CD14-positive monocyte (primary cell): ENCODE measurements around the gene PPP2R2D. TPM values are rescaled to one million over a fixed set of nuclear protein-coding genes. Genes with fewer than 3 reads are reported as not detected.

Experiments
- DNase-seq, 3 donors: peaks; one replicate each; pipeline ENCODE4 v3.0.0-alpha.2; 2011 to 2022
- H2AFZ ChIP-seq: 2 replicates; pipeline ENCODE4 v1.6.0; 2012; ENCODE audit warnings: mild to moderate bottlenecking, low read depth, low read length, inconsistent platforms; ENCODE audit not compliant: insufficient read depth, poor library complexity, severe bottlenecking
- H3K27ac ChIP-seq, 2 donors: 1 replicate in 1 of 2; 2 replicates in 1 of 2; pipeline ENCODE4 v1.5.1; 2012 to 2013; ENCODE audit warnings: low read length in 2 of 2, control low read depth in 1 of 2, inconsistent platforms in 1 of 2, low read depth in 1 of 2, mild to moderate bottlenecking in 1 of 2
- H3K27me3 ChIP-seq, 2 donors: one replicate each; pipeline versions ENCODE4 v1.6.0 to v1.6.1; 2011 to 2013; ENCODE audit warnings: low read length in 2 of 2; ENCODE audit not compliant: control insufficient read depth in 2 of 2, insufficient read depth in 2 of 2
- H3K36me3 ChIP-seq, 2 donors: replicated peaks in 1 of 2; 1 replicate in 1 of 2; 2 replicates in 1 of 2; pipeline versions ENCODE4 v1.5.1 to v1.6.1; 2012 to 2013; ENCODE audit warnings: low read length in 2 of 2, control low read depth in 1 of 2, inconsistent platforms in 1 of 2, mild to moderate bottlenecking in 1 of 2; ENCODE audit not compliant: insufficient read depth in 2 of 2, control insufficient read depth in 1 of 2
- H3K4me1 ChIP-seq, 2 donors: 1 replicate in 1 of 2; 2 replicates in 1 of 2; pipeline versions ENCODE4 v1.5.1 to v1.6.1; 2012 to 2013; ENCODE audit warnings: low read length in 2 of 2, control low read depth in 1 of 2, inconsistent platforms in 1 of 2, mild to moderate bottlenecking in 1 of 2, moderate library complexity in 1 of 2; ENCODE audit not compliant: insufficient read depth in 2 of 2, control insufficient read depth in 1 of 2
- H3K4me2 ChIP-seq: replicated peaks from 2 replicates; pipeline ENCODE3; 2012; ENCODE audit warnings: low read length, moderate library complexity, mild to moderate bottlenecking; ENCODE audit not compliant: poor library complexity, severe bottlenecking; ENCODE audit errors: extremely low read depth
- H3K4me3 ChIP-seq, 3 experiments: fragments of 200-600 bp in 1 of 3; sonication (generic) in 1 of 3; replicated peaks in 1 of 3; 1 replicate in 2 of 3; 2 replicates in 1 of 3; pipeline ENCODE4 v1.5.1; 2011 to 2013; ENCODE audit warnings: low read length in 3 of 3, mild to moderate bottlenecking in 3 of 3, control low read depth in 2 of 3, low read depth in 2 of 3, inconsistent platforms in 1 of 3, moderate library complexity in 1 of 3
- H3K79me2 ChIP-seq: 2 replicates; pipeline ENCODE4 v1.6.0; 2012; ENCODE audit warnings: mild to moderate bottlenecking, control low read depth, inconsistent platforms, low read length, moderate library complexity; ENCODE audit not compliant: insufficient read depth
- H3K9ac ChIP-seq: 2 replicates; pipeline ENCODE4 v1.6.0; 2017; ENCODE audit warnings: low read length, mild to moderate bottlenecking; ENCODE audit not compliant: insufficient read depth, poor library complexity, severe bottlenecking
- H3K9me3 ChIP-seq, 2 donors: replicated peaks in 1 of 2; 1 replicate in 1 of 2; 2 replicates in 1 of 2; pipeline versions ENCODE4 v1.5.1 to v1.6.1; 2012 to 2013; ENCODE audit warnings: low read length in 2 of 2, control low read depth in 1 of 2; ENCODE audit not compliant: control insufficient read depth in 1 of 2, insufficient read depth in 1 of 2
- H4K20me1 ChIP-seq: 2 replicates; pipeline ENCODE4 v1.6.0; 2012; ENCODE audit warnings: mild to moderate bottlenecking, low read length, control low read depth, moderate library complexity; ENCODE audit not compliant: insufficient read depth
- H3K27ac Mint-ChIP-seq, 7 donors: one replicate each; pipeline ENCODE4 v1.8.0; 2020; ENCODE audit warnings: mild to moderate bottlenecking in 7 of 7, mixed read lengths in 7 of 7, moderate library complexity in 6 of 7, inconsistent platforms in 2 of 7
- H3K27me3 Mint-ChIP-seq, 3 donors: one replicate each; pipeline ENCODE4 v1.8.0; 2021 to 2022; ENCODE audit warnings: low read depth in 3 of 3, mild to moderate bottlenecking in 3 of 3, mixed read lengths in 3 of 3, moderate library complexity in 3 of 3, inconsistent platforms in 1 of 3
- H3K36me3 Mint-ChIP-seq, 2 donors: one replicate each; pipeline ENCODE4 v1.8.0; 2020; ENCODE audit warnings: mixed read lengths in 2 of 2, inconsistent platforms in 1 of 2, mild to moderate bottlenecking in 1 of 2
- H3K4me1 Mint-ChIP-seq: one replicate; pipeline ENCODE4 v1.8.0; 2020; ENCODE audit warnings: mild to moderate bottlenecking, mixed read lengths
- H3K4me3 Mint-ChIP-seq, 2 donors: one replicate each; pipeline ENCODE4 v1.8.0; 2020; ENCODE audit warnings: mild to moderate bottlenecking in 2 of 2, mixed read lengths in 2 of 2, moderate library complexity in 1 of 2
- H3K9me3 Mint-ChIP-seq, 7 donors: one replicate each; pipeline ENCODE4 v1.8.0; 2020 to 2022; ENCODE audit warnings: mixed read lengths in 7 of 7, mild to moderate bottlenecking in 6 of 7, moderate library complexity in 6 of 7, inconsistent platforms in 2 of 7
- CTCF ChIP-seq: fragments of 200-600 bp; IDR thresholded peaks from one replicate; pipeline ENCODE4 v1.8.0; 2022; ENCODE audit warnings: antibody characterized with exemption, mild to moderate bottlenecking
- WGBS: methylation state at CpG from one replicate; pipeline ENCODE4 v1.1.5; 2013; ENCODE audit warnings: missing lambda C conversion rate; ENCODE audit not compliant: insufficient coverage; 5-methylcytosine and 5-hydroxymethylcytosine counted together
- intact Hi-C, 2 donors: fragments of 100-400 bp; cut with micrococcal nuclease; formaldehyde crosslinking; loops; one replicate each; pipeline versions ENCODE4 v1.15.0 to v1.15.1; 2023
- polyA plus RNA-seq, 3 donors: library from polyadenylated mRNA; depleted of rRNA in 1 of 3; unstranded in 2 of 3; stranded (reverse) in 1 of 3; fragments of 300-500 nt in 2 of 3; fragments of >200 nt in 1 of 3; fragmentation: Illumina TruSeq in 2 of 3; gene quantifications; 1 replicate in 2 of 3; 2 replicates in 1 of 3; pipeline ENCODE4 v1.2.3, GENCODE V29; 2012 to 2021

The PPP2R2D gene
- polyA plus RNA-seq, 3 donors: 12.8 to 23.5 (median 12.9) TPM

DNA sequence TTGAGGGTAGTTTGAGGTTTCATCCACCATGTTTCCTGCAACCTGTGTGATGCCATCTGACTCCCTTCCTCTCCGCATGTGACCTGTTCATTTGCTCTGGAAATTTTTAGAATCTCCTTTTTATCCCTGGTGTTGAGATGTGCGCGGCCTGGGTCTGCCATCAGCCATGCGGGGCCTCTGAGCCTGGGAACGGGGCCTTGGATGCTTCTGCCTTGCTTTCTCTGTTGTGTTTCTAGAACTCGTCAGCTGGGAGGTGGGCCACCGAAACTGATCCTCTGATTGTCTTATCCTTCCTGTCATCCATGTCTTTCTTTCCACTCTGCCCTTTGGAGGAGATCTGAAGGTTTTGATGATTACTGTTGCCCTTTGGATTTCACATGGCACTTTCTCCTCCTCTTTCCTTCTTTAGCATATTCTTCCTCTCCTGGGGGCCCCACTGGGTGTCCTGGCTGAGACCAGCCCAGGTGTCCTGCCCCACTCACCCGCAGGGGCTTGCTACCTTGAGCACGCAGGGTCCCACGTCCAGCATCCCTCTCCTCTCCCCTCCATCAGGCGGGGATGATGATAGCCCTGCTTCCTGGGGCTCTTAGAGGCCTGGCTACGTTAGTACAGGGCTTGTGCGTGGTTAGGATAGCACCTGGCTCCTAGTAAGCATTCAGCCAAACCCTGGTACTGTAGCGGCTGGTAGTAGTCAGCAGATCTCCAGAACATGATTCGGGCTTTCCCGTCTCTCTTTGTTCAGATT is 29.9 kb downstream of the PPP2R2D start:
- no peak for DNase-seq
- peaks cover 5 to 9% of the 10 kb centered on the region in 2 donors for H3K4me1 ChIP-seq

GRCh38 chr10:131931981-131932380 is 31.2 kb downstream of the PPP2R2D start:
- 95% methylated on average over 7 of the region's 13 CpGs for WGBS
- Mint-ChIP-seq H3K27ac (no peak overlapping the region), H3K27me3 (no peaks in the 10 kb centered on the region)

More for the DNA sequence above, 29.9 kb downstream of the PPP2R2D start:
- Histone ChIP-seq H3K27me3 (no peaks in the 10 kb centered on the region), H2AFZ (no peak overlapping the region), H3K4me3 (no peak overlapping the region), H3K36me3 (peaks cover 15 to 40% of the 10 kb centered on the region in 2 donors), H3K9ac (no peak overlapping the region), H3K9me3 (peaks cover 0 to 2% of the 10 kb centered on the region in 2 donors), H3K4me2 (no peak overlapping the region), H4K20me1 (peaks cover 98% of the 10 kb centered on the region), H3K79me2 (peaks cover 92% of the 10 kb centered on the region), H3K27ac (no peak overlapping the region)
- peaks cover 35 to 47% of the 10 kb centered on the region in 2 donors for H3K36me3 Mint-ChIP-seq
- no peaks in the 10 kb centered on the region for H3K27me3 Mint-ChIP-seq
- 98% methylated on average over 13 of the region's 16 CpGs for WGBS
- intact Hi-C loops: no loop called here
- TF ChIP-seq CTCF: no peak
- H3K4me3 Mint-ChIP-seq: no peak overlapping the region
- peaks cover 26% of the 10 kb centered on the region for H3K4me1 Mint-ChIP-seq
- H3K27ac Mint-ChIP-seq: peak overlapping the region in 3 of 7 donors; percentile 21 to 49 (median 35)
- H3K9me3 Mint-ChIP-seq: peaks cover 0 to 2% (median 0%) of the 10 kb centered on the region in 7 donors

More at GRCh38 chr10:131931981-131932380, 31.2 kb downstream of the PPP2R2D start:
- H4K20me1 ChIP-seq: peaks cover 98% of the 10 kb centered on the region
- H3K4me1 ChIP-seq: peaks cover 5 to 9% of the 10 kb centered on the region in 2 donors
- H3K9ac ChIP-seq: no peak overlapping the region
- intact Hi-C loops: no loop called here
- H2AFZ ChIP-seq: no peak overlapping the region
- H3K9me3 Mint-ChIP-seq: no peaks in the 10 kb centered on the region
- no peak for DNase-seq
- no peak overlapping the region for H3K4me3 Mint-ChIP-seq
- TF ChIP-seq CTCF: no peak
- H3K36me3 Mint-ChIP-seq: peaks cover 34 to 57% of the 10 kb centered on the region in 2 donors
- H3K27ac ChIP-seq: no peak overlapping the region
- peaks cover 20% of the 10 kb centered on the region for H3K4me1 Mint-ChIP-seq
- H3K4me2 ChIP-seq: no peak overlapping the region
- H3K4me3 ChIP-seq: no peak overlapping the region
- peaks cover 26 to 52% of the 10 kb centered on the region in 2 donors for H3K36me3 ChIP-seq
- peaks cover 85% of the 10 kb centered on the region for H3K79me2 ChIP-seq
- no peaks in the 10 kb centered on the region for H3K9me3 ChIP-seq
- H3K27me3 ChIP-seq: no peaks in the 10 kb centered on the region
